ENCODE results near the gene ACTR2. TPM values are rescaled to one million over a fixed set of nuclear protein-coding genes. Genes with fewer than 3 reads are reported as not detected.
"Not testable (repeated sequence)": the region's sequence is repeated elsewhere in the genome, so short reads cannot be mapped to it uniquely, and the experiment has no call there.

Gene ACTR2
- total RNA-seq, 1 donor from 2014 or later = 188 TPM

- Mint-ChIP-seq H3K4me1 (ENCODE audit: low read depth) (peaks cover 6% of the 10 kb centered on the region), H3K9me3 (ENCODE audit: low read depth) (no peaks in the 10 kb centered on the region), H3K27me3 (no peaks in the 10 kb centered on the region), H3K36me3 (ENCODE audit: insufficient read depth) (peaks cover 40% of the 10 kb centered on the region), H3K4me3 (ENCODE audit: low read depth) (no peak overlapping the region), H3K27ac (no peak overlapping the region)
- DNase-seq (ENCODE audit: low spot score, unreplicated experiment) = no peak
- TF ChIP-seq CTCF (IDR thresholded peaks at IDR 0.05; ENCODE audit: unreplicated experiment) = no peak
Measured at GRCh38 chr2:65313126-65313953, 85.7 kb downstream of the ACTR2 start.

- TF ChIP-seq CTCF (IDR thresholded peaks at IDR 0.05; ENCODE audit: unreplicated experiment) = no peak
- H3K4me1 Mint-ChIP-seq (ENCODE audit: low read depth) = peaks cover 6% of the 10 kb centered on the region
- DNase-seq (ENCODE audit: low spot score, unreplicated experiment) = no peak
- no peak overlapping the region for H3K27ac Mint-ChIP-seq
- no peaks in the 10 kb centered on the region for H3K27me3 Mint-ChIP-seq
- no peaks in the 10 kb centered on the region for H3K9me3 Mint-ChIP-seq (ENCODE audit: low read depth)
- no peak overlapping the region for H3K4me3 Mint-ChIP-seq (ENCODE audit: low read depth)
- H3K36me3 Mint-ChIP-seq (ENCODE audit: insufficient read depth) = peaks cover 41% of the 10 kb centered on the region
Measured at GRCh38 chr2:65313954-65314256, 86.3 kb downstream of the ACTR2 start.

GRCh38 chr2:65314801-65315441 lies 87.3 kb downstream of the ACTR2 start:
- TF ChIP-seq CTCF (IDR thresholded peaks at IDR 0.05; ENCODE audit: unreplicated experiment) = no peak
- Mint-ChIP-seq H3K4me3 (ENCODE audit: low read depth) (no peak overlapping the region), H3K9me3 (ENCODE audit: low read depth) (no peaks in the 10 kb centered on the region), H3K27ac (no peak overlapping the region), H3K27me3 (no peaks in the 10 kb centered on the region), H3K4me1 (ENCODE audit: low read depth) (peaks cover 6% of the 10 kb centered on the region), H3K36me3 (ENCODE audit: insufficient read depth) (peaks cover 43% of the 10 kb centered on the region)
- no peak for DNase-seq (ENCODE audit: low spot score, unreplicated experiment)

GRCh38 chr2:65316072-65316471 lies 88.4 kb downstream of the ACTR2 start:
- Mint-ChIP-seq H3K4me1 (ENCODE audit: low read depth) (peaks cover 6% of the 10 kb centered on the region), H3K27me3 (no peaks in the 10 kb centered on the region), H3K27ac (peak overlapping the region; percentile 93), H3K4me3 (ENCODE audit: low read depth) (no peak overlapping the region), H3K36me3 (ENCODE audit: insufficient read depth) (peaks cover 43% of the 10 kb centered on the region), H3K9me3 (ENCODE audit: low read depth) (no peaks in the 10 kb centered on the region)
- DNase-seq (ENCODE audit: low spot score, unreplicated experiment) = no peak
- no peak for TF ChIP-seq CTCF (IDR thresholded peaks at IDR 0.05; ENCODE audit: unreplicated experiment)

- not testable (repeated sequence) for H3K27me3 Mint-ChIP-seq; H3K4me1 Mint-ChIP-seq (ENCODE audit: low read depth); H3K4me3 Mint-ChIP-seq (ENCODE audit: low read depth); H3K9me3 Mint-ChIP-seq (ENCODE audit: low read depth); H3K27ac Mint-ChIP-seq; DNase-seq (ENCODE audit: low spot score, unreplicated experiment)
- H3K36me3 Mint-ChIP-seq (ENCODE audit: insufficient read depth) = peaks cover 37% of the 10 kb centered on the region
Measured at GRCh38 chr2:65317351-65317750, 89.7 kb downstream of the ACTR2 start.

GRCh38 chr2:65317841-65318240 lies 90.2 kb downstream of the ACTR2 start:
- H3K9me3 Mint-ChIP-seq (ENCODE audit: low read depth) = no peaks in the 10 kb centered on the region
- no peaks in the 10 kb centered on the region for H3K27me3 Mint-ChIP-seq
- no peak overlapping the region for H3K27ac Mint-ChIP-seq
- no peak overlapping the region for H3K4me3 Mint-ChIP-seq (ENCODE audit: low read depth)
- no peak for DNase-seq (ENCODE audit: low spot score, unreplicated experiment)
- H3K36me3 Mint-ChIP-seq (ENCODE audit: insufficient read depth) = peaks cover 34% of the 10 kb centered on the region
- no peak for TF ChIP-seq CTCF (IDR thresholded peaks at IDR 0.05; ENCODE audit: unreplicated experiment)
- H3K4me1 Mint-ChIP-seq (ENCODE audit: low read depth) = peaks cover 6% of the 10 kb centered on the region

Data from progenitor cell of endocrine pancreas (in vitro differentiated cells).